ENCODE results near the gene USP10. TPM values are rescaled to one million over a fixed set of nuclear protein-coding genes. Genes with fewer than 3 reads are reported as not detected.

Gene USP10
- total RNA-seq, 1 donor from 2014 or later, result 147 TPM

- Mint-ChIP-seq H3K27ac (no peak overlapping the region), H3K4me3 (no peak overlapping the region), H3K27me3 (peaks cover 17% of the 10 kb centered on the region), H3K36me3 (ENCODE audit: low read depth) (no peaks in the 10 kb centered on the region), H3K9me3 (no peaks in the 10 kb centered on the region), H3K4me1 (peaks cover 22% of the 10 kb centered on the region)
- intact Hi-C loops (cut with micrococcal nuclease), result no loop called here
- no peak for ATAC-seq (ENCODE audit: low read depth)
- DNase-seq, result no peak
- ChIA-PET CTCF (interaction anchor here (2.4 to 3.0 kb wide), 2 partner anchors 11 to 55 kb away, joined by 7 to 12 read pairs; no protein-coding TSS in a partner anchor), POLR2A (no interaction called here)
- no peak for TF ChIP-seq CTCF (IDR thresholded peaks at IDR 0.05)
Observed at GRCh38 chr16:84683691-84684591, 15.9 kb upstream of the USP10 start.

DNA sequence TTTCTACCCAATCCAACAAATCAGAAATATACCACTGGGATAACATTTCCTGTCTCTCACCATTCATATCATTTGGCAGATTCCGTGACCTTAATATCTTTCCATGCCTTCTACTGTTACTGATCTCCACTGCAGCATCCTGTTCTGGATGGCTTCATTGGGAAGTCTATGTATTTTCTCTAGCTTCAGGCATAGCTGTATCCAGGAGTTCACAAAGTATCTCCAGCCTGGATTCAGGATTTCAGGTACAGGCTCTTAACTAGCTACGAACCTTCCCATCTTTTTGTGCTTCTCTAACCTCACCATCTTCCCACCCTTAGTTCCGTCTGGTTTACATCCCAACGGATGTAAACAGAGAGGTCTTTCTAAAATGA, 15.2 kb upstream of the USP10 start:
- ChIA-PET CTCF (interaction anchor here (2.4 to 3.0 kb wide), 2 partner anchors 12 to 54 kb away, joined by 7 to 12 read pairs; no protein-coding TSS in a partner anchor), POLR2A (interaction anchor here (0.6 kb wide), 1 partner anchor 69 kb away, joined by 3 read pairs; no protein-coding TSS in a partner anchor)
- DNase-seq, result no peak
- no peak for TF ChIP-seq CTCF (IDR thresholded peaks at IDR 0.05)
- intact Hi-C loops (cut with micrococcal nuclease), result no loop called here
- Mint-ChIP-seq H3K9me3 (no peaks in the 10 kb centered on the region), H3K4me1 (peaks cover 22% of the 10 kb centered on the region), H3K27me3 (peaks cover 16% of the 10 kb centered on the region), H3K36me3 (ENCODE audit: low read depth) (no peaks in the 10 kb centered on the region), H3K4me3 (no peak overlapping the region), H3K27ac (no peak overlapping the region)
- ATAC-seq (ENCODE audit: low read depth), result no peak

DNA sequence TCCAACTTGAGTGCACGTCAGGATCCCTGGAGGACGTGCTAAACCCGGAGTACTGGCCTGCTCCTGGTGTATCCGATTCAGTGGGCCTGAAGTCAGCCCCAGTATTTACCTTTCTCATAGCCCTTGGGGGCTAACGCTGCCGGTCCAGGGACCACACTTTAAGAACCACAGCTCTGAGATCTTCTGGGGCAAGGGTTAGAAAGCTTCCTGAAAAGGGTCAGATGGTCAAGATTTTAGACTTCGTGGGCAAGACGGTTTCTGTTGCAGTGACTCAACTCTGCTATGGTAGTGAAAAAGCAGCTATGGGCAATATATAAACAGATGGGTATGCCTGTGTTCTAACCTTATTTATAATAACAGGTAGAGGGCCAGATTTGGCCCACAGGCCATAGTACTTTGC, 14.6 kb upstream of the USP10 start:
- Mint-ChIP-seq H3K4me3 (no peak overlapping the region), H3K27me3 (peaks cover 13% of the 10 kb centered on the region), H3K36me3 (ENCODE audit: low read depth) (no peaks in the 10 kb centered on the region), H3K4me1 (peaks cover 22% of the 10 kb centered on the region), H3K9me3 (no peaks in the 10 kb centered on the region), H3K27ac (no peak overlapping the region)
- DNase-seq, result no peak
- no peak for ATAC-seq (ENCODE audit: low read depth)
- no peak for TF ChIP-seq CTCF (IDR thresholded peaks at IDR 0.05)
- ChIA-PET POLR2A (interaction anchor here (0.6 kb wide), 1 partner anchor 69 kb away, joined by 3 read pairs; no protein-coding TSS in a partner anchor), CTCF (interaction anchor here (2.4 to 3.0 kb wide), 2 partner anchors 13 to 54 kb away, joined by 7 to 12 read pairs; no protein-coding TSS in a partner anchor)
- intact Hi-C loops (cut with micrococcal nuclease), result no loop called here

GRCh38 chr16:84686707-84687298, 13.0 kb upstream of the USP10 start:
- Mint-ChIP-seq H3K27ac (no peak overlapping the region), H3K4me3 (no peak overlapping the region), H3K27me3 (peaks cover 6% of the 10 kb centered on the region), H3K9me3 (no peaks in the 10 kb centered on the region), H3K36me3 (ENCODE audit: low read depth) (no peaks in the 10 kb centered on the region), H3K4me1 (peaks cover 22% of the 10 kb centered on the region)
- ATAC-seq (ENCODE audit: low read depth) (no peak), DNase-seq (no peak)
- no peak for TF ChIP-seq CTCF (IDR thresholded peaks at IDR 0.05)
- POLR2A ChIA-PET, result interaction anchor here (1.0 to 1.1 kb wide), 2 partner anchors 10 to 16 kb away, joined by 3 to 5 read pairs; no protein-coding TSS in a partner anchor
- CTCF ChIA-PET, result interaction anchor here (1.8 to 3.0 kb wide), 2 partner anchors 14 to 40 kb away, joined by 4 to 12 read pairs; no protein-coding TSS in a partner anchor
- intact Hi-C loops (cut with micrococcal nuclease), result loop anchor here (1.0 kb wide), 1 partner anchor 13 kb away; no protein-coding TSS in a partner anchor
